ENCODE results near the gene ENOX2.

- TF ChIP-seq L3MBTL2 (conservative IDR thresholded peaks at IDR 0.05): no peak
- no peak for TF ChIP-seq FOXK2 (IDR thresholded peaks at IDR 0.05)
- no peak for TF ChIP-seq NFRKB (IDR thresholded peaks at IDR 0.05)
- TF ChIP-seq HDGF (IDR thresholded peaks at IDR 0.05; ENCODE audit: borderline replicate concordance): no peak
- TF ChIP-seq FOXA1 (IDR thresholded peaks at IDR 0.05): no peak
- no peak for TF ChIP-seq ARNT (IDR thresholded peaks at IDR 0.05)
- TF ChIP-seq SUZ12 (IDR thresholded peaks at IDR 0.05): no peak
Observed at GRCh38 chrX:130672214-130672613, 230.8 kb downstream of the ENOX2 start.

All from HEK293T (cell line).